Jurkat, Clone E6-1 (cell line): ENCODE measurements around the gene MADCAM1.

Source experiments
- DNase-seq: peaks from one replicate; pipeline ENCODE4 v3.0.0-alpha.2; 2011; ENCODE audit warnings: low read depth, low spot score
- H3K4me3 ChIP-seq: 2 replicates; pipeline ENCODE4 v1.5.1; 2011; ENCODE audit warnings: mild to moderate bottlenecking, low read length, control low read depth, moderate library complexity

The MADCAM1 gene

GRCh38 chr19:498977-499623 lies 2.8 kb downstream of the MADCAM1 start:
- no peak for DNase-seq
- no peak overlapping the region for H3K4me3 ChIP-seq

GRCh38 chr19:501646-502045 lies 5.4 kb downstream of the MADCAM1 start:
- no peak for DNase-seq
- H3K4me3 ChIP-seq: no peak overlapping the region

- no peak overlapping the region for H3K4me3 ChIP-seq
Measured at GRCh38 chr19:504616-505015, 8.3 kb downstream of the MADCAM1 start.

GRCh38 chr19:506404-507285 lies 10.4 kb downstream of the MADCAM1 start:
- DNase-seq: peak; percentile 99
- H3K4me3 ChIP-seq: peak overlapping the region; percentile 82

More at GRCh38 chr19:504616-505015, 8.3 kb downstream of the MADCAM1 start:
- no peak for DNase-seq

GRCh38 chr19:507286-508203 lies 11.3 kb downstream of the MADCAM1 start, which contains the start of gene TPGS1:
Gene TPGS1, plus strand, starts transcription at chr19:507497. Its CDS starts 10 bp downstream, at chr19:507507.
- H3K4me3 ChIP-seq: peak within 1 kb of the TSS; percentile 82
- DNase-seq: peak; percentile 70

- peak overlapping the region; percentile 82 for H3K4me3 ChIP-seq
- no peak for DNase-seq
Measured at GRCh38 chr19:508204-509150, 12.2 kb downstream of the MADCAM1 start.

GRCh38 chr19:510606-511100 lies 14.4 kb downstream of the MADCAM1 start:
- peak overlapping the region; percentile 50 for H3K4me3 ChIP-seq
- DNase-seq: peak; percentile 91

GRCh38 chr19:511101-511851 lies 15.0 kb downstream of the MADCAM1 start:
- H3K4me3 ChIP-seq: peak overlapping the region; percentile 50
- DNase-seq: peak; percentile 99

GRCh38 chr19:512547-513365 lies 16.5 kb downstream of the MADCAM1 start:
- no peak for DNase-seq
- no peak overlapping the region for H3K4me3 ChIP-seq

- H3K4me3 ChIP-seq: no peak overlapping the region
- DNase-seq: no peak
Measured at GRCh38 chr19:513368-514165, 17.3 kb downstream of the MADCAM1 start.

GRCh38 chr19:514166-514663 lies 17.9 kb downstream of the MADCAM1 start:
- DNase-seq: no peak
- no peak overlapping the region for H3K4me3 ChIP-seq

- DNase-seq: no peak
- H3K4me3 ChIP-seq: no peak overlapping the region
Measured at GRCh38 chr19:517721-518597, 21.7 kb downstream of the MADCAM1 start.

GRCh38 chr19:518598-519231 lies 22.4 kb downstream of the MADCAM1 start:
- DNase-seq: no peak
- no peak overlapping the region for H3K4me3 ChIP-seq

GRCh38 chr19:519449-519865 lies 23.2 kb downstream of the MADCAM1 start:
- no peak overlapping the region for H3K4me3 ChIP-seq
- no peak for DNase-seq
